MM.1S (cell line): Measurements from ENCODE around the gene ARHGEF12.

Experiments
- DNase-seq: peaks from one replicate; pipeline ENCODE4 v3.0.0-alpha.2; 2015
- H2AFZ ChIP-seq: fragments of 300-600 bp; sonication (generic); 2 replicates; pipeline ENCODE4 v1.6.0; 2016; ENCODE audit warnings: antibody characterized with exemption, low read length
- H3F3A ChIP-seq: fragments of 300-600 bp; sonication (generic); 2 replicates; pipeline ENCODE4 v1.6.1; 2016; ENCODE audit warnings: mild to moderate bottlenecking, antibody characterized with exemption, low read length, moderate library complexity, mixed read lengths; ENCODE audit not compliant: insufficient read depth
- H3K27ac ChIP-seq: fragments of 300-600 bp; sonication (generic); 2 replicates; pipeline ENCODE4 v1.5.1; 2016; ENCODE audit warnings: mild to moderate bottlenecking, low read length
- H3K27me3 ChIP-seq: fragments of 300-600 bp; sonication (generic); replicated peaks from 2 replicates; pipeline ENCODE4 v1.6.0; 2016; ENCODE audit warnings: low read length; ENCODE audit not compliant: insufficient read depth
- H3K36me3 ChIP-seq: fragments of 300-600 bp; sonication (generic); replicated peaks from 2 replicates; pipeline ENCODE4 v1.6.1; 2016; ENCODE audit warnings: mild to moderate bottlenecking, low read length, mixed read lengths; ENCODE audit not compliant: insufficient read depth
- H3K4me1 ChIP-seq: fragments of 300-600 bp; sonication (generic); 2 replicates; pipeline ENCODE4 v1.6.1; 2016; ENCODE audit warnings: low read length, mixed read lengths
- H3K4me2 ChIP-seq: fragments of 300-600 bp; sonication (generic); 2 replicates; pipeline ENCODE4 v1.6.0; 2016; ENCODE audit warnings: low read depth, low read length
- H3K4me3 ChIP-seq: fragments of 300-600 bp; sonication (generic); 2 replicates; pipeline ENCODE4 v1.5.1; 2016; ENCODE audit warnings: low read length, mixed read lengths
- H3K79me2 ChIP-seq: fragments of 300-600 bp; sonication (generic); 2 replicates; pipeline ENCODE4 v1.6.1; 2016; ENCODE audit warnings: mixed run types, low read length, mixed read lengths
- H3K9ac ChIP-seq: fragments of 300-600 bp; sonication (generic); 2 replicates; pipeline ENCODE4 v1.6.1; 2016; ENCODE audit warnings: low read length, mixed read lengths
- H3K9me2 ChIP-seq: fragments of 300-600 bp; sonication (generic); replicated peaks from 2 replicates; pipeline ENCODE4 v1.6.1; 2016; ENCODE audit warnings: mild to moderate bottlenecking, low read length, mixed read lengths; ENCODE audit not compliant: insufficient read depth
- H3K9me3 ChIP-seq: fragments of 300-600 bp; sonication (generic); replicated peaks from 2 replicates; pipeline ENCODE4 v1.6.1; 2016; ENCODE audit warnings: mild to moderate bottlenecking, low read length, mixed read lengths; ENCODE audit not compliant: insufficient read depth
- H4K20me1 ChIP-seq: fragments of 300-600 bp; sonication (generic); 2 replicates; pipeline ENCODE4 v1.6.1; 2016; ENCODE audit warnings: mild to moderate bottlenecking, low read length, moderate library complexity, mixed read lengths; ENCODE audit not compliant: insufficient read depth
- EZH2 ChIP-seq: fragments of 300-600 bp; sonication (generic); optimal IDR thresholded peaks from 2 replicates; pipeline ENCODE3; 2017; ENCODE audit warnings: low read depth, mild to moderate bottlenecking, antibody characterized with exemption, low read length, mixed read lengths
- EZH2phosphoT487 ChIP-seq: fragments of 300-600 bp; sonication (generic); IDR thresholded peaks from 2 replicates; pipeline ENCODE4 v1.6.1; 2018; ENCODE audit warnings: antibody characterized with exemption, low read length
- TF ChIP-seq, protein P1 (sequence below): fragments of 300-600 bp; sonication (generic); IDR thresholded peaks from 2 replicates; pipeline ENCODE4 v1.5.1; 2016; ENCODE audit warnings: antibody characterized with exemption, low read length, mixed read lengths

Gene ARHGEF12

DNA sequence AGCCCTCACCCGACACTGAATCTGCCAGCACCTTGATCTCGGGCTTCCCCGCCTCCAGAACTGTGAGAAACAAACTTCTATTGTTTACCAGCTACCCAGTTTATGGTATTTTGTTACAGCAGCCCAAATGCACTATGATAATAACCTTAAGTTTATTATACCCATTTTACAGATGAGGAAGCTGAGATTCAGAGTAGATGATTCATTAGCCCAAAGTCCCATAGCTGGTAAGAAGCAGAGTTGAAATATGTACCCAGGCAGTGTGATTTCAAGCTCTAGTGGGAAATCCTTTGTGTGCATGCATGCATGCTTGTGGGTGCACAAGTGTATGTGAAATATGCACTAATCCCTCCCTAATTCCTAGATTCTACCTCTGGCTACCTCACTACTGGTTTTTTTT is 183.3 kb downstream of the ARHGEF12 start:
- no peak overlapping the region for H3K9ac ChIP-seq
- H3K27ac ChIP-seq = no peak overlapping the region
- H3K4me1 ChIP-seq = no peaks in the 10 kb centered on the region
- H3K4me3 ChIP-seq = no peak overlapping the region
- no peaks in the 10 kb centered on the region for H3K9me2 ChIP-seq
- no peak overlapping the region for H3K4me2 ChIP-seq
- no peaks in the 10 kb centered on the region for H3K36me3 ChIP-seq
- no peaks in the 10 kb centered on the region for H3K27me3 ChIP-seq
- no peak for DNase-seq
- no peak for TF ChIP-seq EZH2
- TF ChIP-seq, protein P1, sequence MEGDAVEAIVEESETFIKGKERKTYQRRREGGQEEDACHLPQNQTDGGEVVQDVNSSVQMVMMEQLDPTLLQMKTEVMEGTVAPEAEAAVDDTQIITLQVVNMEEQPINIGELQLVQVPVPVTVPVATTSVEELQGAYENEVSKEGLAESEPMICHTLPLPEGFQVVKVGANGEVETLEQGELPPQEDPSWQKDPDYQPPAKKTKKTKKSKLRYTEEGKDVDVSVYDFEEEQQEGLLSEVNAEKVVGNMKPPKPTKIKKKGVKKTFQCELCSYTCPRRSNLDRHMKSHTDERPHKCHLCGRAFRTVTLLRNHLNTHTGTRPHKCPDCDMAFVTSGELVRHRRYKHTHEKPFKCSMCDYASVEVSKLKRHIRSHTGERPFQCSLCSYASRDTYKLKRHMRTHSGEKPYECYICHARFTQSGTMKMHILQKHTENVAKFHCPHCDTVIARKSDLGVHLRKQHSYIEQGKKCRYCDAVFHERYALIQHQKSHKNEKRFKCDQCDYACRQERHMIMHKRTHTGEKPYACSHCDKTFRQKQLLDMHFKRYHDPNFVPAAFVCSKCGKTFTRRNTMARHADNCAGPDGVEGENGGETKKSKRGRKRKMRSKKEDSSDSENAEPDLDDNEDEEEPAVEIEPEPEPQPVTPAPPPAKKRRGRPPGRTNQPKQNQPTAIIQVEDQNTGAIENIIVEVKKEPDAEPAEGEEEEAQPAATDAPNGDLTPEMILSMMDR = no peak
- no peak for TF ChIP-seq EZH2phosphoT487
- no peak overlapping the region for H2AFZ ChIP-seq
- no peaks in the 10 kb centered on the region for H3K79me2 ChIP-seq
- no peaks in the 10 kb centered on the region for H3K9me3 ChIP-seq
- H4K20me1 ChIP-seq = no peaks in the 10 kb centered on the region
- H3F3A ChIP-seq = no peaks in the 10 kb centered on the region

DNA sequence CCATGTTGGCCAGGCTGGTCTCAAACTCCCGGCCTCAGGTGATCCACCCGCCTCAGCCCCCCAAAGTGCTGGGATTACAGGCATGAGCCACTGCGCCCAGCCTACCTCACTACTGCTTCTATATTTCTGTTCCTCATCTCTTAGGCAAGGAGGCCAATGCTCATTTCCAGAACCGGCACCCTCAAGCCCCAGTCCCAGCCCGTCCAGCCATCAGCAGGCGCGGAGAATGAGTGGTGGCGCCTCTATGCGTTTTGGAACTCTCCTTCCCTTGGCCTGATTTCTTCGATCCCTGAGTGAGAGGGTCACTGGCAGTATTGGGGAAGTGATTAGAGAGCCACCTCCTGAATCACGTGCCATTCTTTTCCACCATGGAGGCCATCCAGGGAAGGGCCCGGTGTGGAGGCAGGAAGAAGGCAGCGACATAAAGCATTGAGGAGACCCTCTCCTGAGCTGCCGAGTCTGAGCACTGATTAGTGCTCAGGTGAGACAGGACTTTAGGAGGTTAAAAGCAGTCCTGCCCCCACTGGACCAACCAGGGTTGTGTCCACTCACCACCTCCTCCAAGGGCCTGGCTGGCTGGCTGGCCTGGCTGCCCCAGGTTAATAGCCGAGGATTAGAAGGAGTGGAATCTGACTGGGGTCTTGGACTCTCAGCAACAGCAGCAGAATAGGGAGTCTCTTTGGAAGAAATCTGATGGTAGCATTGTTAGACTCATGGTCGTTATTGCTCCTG is 184.0 kb downstream of the ARHGEF12 start:
- Histone ChIP-seq H4K20me1 (no peaks in the 10 kb centered on the region), H2AFZ (no peak overlapping the region), H3K4me3 (no peak overlapping the region), H3K9me3 (no peaks in the 10 kb centered on the region), H3K4me2 (no peak overlapping the region), H3K9me2 (no peaks in the 10 kb centered on the region), H3K27ac (no peak overlapping the region), H3K36me3 (no peaks in the 10 kb centered on the region), H3K79me2 (no peaks in the 10 kb centered on the region), H3F3A (no peaks in the 10 kb centered on the region), H3K4me1 (no peaks in the 10 kb centered on the region), H3K27me3 (no peaks in the 10 kb centered on the region), H3K9ac (no peak overlapping the region)
- TF ChIP-seq, protein P1 = no peak
- TF ChIP-seq EZH2phosphoT487 (no peak), EZH2 (no peak)
- DNase-seq = no peak

DNA sequence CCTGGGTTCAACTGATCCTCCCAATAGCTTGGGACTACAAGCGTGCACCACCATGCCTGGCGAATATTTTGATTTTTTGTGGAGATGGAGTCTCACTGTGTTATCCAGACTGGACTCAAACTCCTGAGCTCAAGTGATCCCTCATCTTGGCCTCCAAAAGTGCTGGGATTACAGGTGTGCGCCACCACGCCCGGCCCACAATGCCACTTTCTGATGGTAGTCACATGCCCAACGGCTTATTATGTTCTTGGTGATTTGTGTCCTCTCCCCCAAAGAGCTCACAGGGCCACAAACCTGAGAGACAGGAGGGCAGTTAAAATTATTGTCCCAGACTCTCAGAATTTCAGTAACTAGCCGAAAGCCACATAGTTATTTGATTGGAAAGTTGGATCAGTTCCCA is 185.0 kb downstream of the ARHGEF12 start:
- no peaks in the 10 kb centered on the region for H3K9me2 ChIP-seq
- no peak overlapping the region for H2AFZ ChIP-seq
- DNase-seq = no peak
- H3K4me3 ChIP-seq = no peak overlapping the region
- H3K4me2 ChIP-seq = no peak overlapping the region
- TF ChIP-seq EZH2phosphoT487 (no peak), EZH2 (no peak)
- TF ChIP-seq, protein P1 = no peak
- H3K9ac ChIP-seq = no peak overlapping the region
- no peaks in the 10 kb centered on the region for H3K9me3 ChIP-seq
- H4K20me1 ChIP-seq = no peaks in the 10 kb centered on the region
- no peaks in the 10 kb centered on the region for H3K27me3 ChIP-seq
- no peaks in the 10 kb centered on the region for H3K36me3 ChIP-seq
- H3F3A ChIP-seq = no peaks in the 10 kb centered on the region
- H3K4me1 ChIP-seq = no peaks in the 10 kb centered on the region
- no peaks in the 10 kb centered on the region for H3K79me2 ChIP-seq
- H3K27ac ChIP-seq = no peak overlapping the region
